Hepatocyte (in vitro differentiated cells): ENCODE data around the gene LRRFIP1.

ENCODE experiments used
- CTCF ChIP-seq: fragments of 200-600 bp; sonication (generic); IDR thresholded peaks from 2 replicates; pipeline ENCODE4 v1.5.1; 2016; ENCODE audit warnings: antibody characterized with exemption, mild to moderate bottlenecking; ENCODE audit not compliant: poor library complexity
- EZH2phosphoT487 ChIP-seq: fragments of 200-600 bp; sonication (generic); IDR thresholded peaks from one replicate; pipeline ENCODE4 v1.6.1; 2018; ENCODE audit warnings: antibody characterized with exemption, mild to moderate bottlenecking, low read depth, moderate library complexity; ENCODE audit not compliant: unreplicated experiment, severe bottlenecking

- TF ChIP-seq CTCF (no peak), EZH2phosphoT487 (no peak)
Observed at GRCh38 chr2:237653776-237654558, 26.6 kb downstream of the LRRFIP1 start.
